ENCODE measurements around the gene DGUOK. TPM values are rescaled to one million over a fixed set of nuclear protein-coding genes. Genes with fewer than 3 reads are reported as not detected.

DGUOK gene
- total RNA-seq, 1 donor from 2014 or later = 79.7 TPM

- intact Hi-C loops (cut with DNase I) = loop anchor here (5.0 kb wide), 1 partner anchor 35 kb away; no protein-coding TSS in a partner anchor
- TF ChIP-seq CTCF (IDR thresholded peaks at IDR 0.05) = no peak
- Histone ChIP-seq H3K27me3 (no peaks in the 10 kb centered on the region), H3K27ac (peak overlapping the region; percentile 87 to 91), H3K9me3 (no peaks in the 10 kb centered on the region), H3K36me3 (peaks cover 4 to 5% of the 10 kb centered on the region in 2 donors), H3K4me1 (peaks cover 1 to 6% of the 10 kb centered on the region in 2 donors), H3K4me3 (peak overlapping the region in 1 of 2 donors; percentile 65)
- no peak for DNase-seq (ENCODE audit: low spot score in 2 of 2)
Observed at GRCh38 chr2:73897240-73897583, 29.5 kb upstream of the DGUOK start.

GRCh38 chr2:73897934-73898333, 28.7 kb upstream of the DGUOK start:
- intact Hi-C loops (cut with DNase I) = loop anchor here (5.0 kb wide), 1 partner anchor 36 kb away; no protein-coding TSS in a partner anchor
- Histone ChIP-seq H3K27me3 (no peaks in the 10 kb centered on the region), H3K9me3 (no peaks in the 10 kb centered on the region), H3K27ac (peak overlapping the region; percentile 87 to 91), H3K36me3 (peaks cover 11 to 12% of the 10 kb centered on the region in 2 donors), H3K4me1 (peaks cover 0 to 2% of the 10 kb centered on the region in 2 donors), H3K4me3 (peak overlapping the region in 1 of 2 donors; percentile 65)
- no peak for TF ChIP-seq CTCF (IDR thresholded peaks at IDR 0.05)
- DNase-seq (ENCODE audit: low spot score in 2 of 2) = no peak

GRCh38 chr2:73899801-73900336, 26.8 kb upstream of the DGUOK start:
- intact Hi-C loops (cut with DNase I) = loop anchor here (5.0 kb wide), 1 partner anchor 38 kb away; no protein-coding TSS in a partner anchor
- Histone ChIP-seq H3K36me3 (peaks cover 19 to 21% of the 10 kb centered on the region in 2 donors), H3K27me3 (no peaks in the 10 kb centered on the region), H3K4me3 (peak overlapping the region in 1 of 2 donors; percentile 28), H3K4me1 (peaks cover 0 to 2% of the 10 kb centered on the region in 2 donors), H3K9me3 (no peaks in the 10 kb centered on the region), H3K27ac (peak overlapping the region; percentile 13 to 20)
- DNase-seq (ENCODE audit: low spot score in 2 of 2) = no peak
- TF ChIP-seq CTCF (IDR thresholded peaks at IDR 0.05) = no peak

- TF ChIP-seq CTCF (IDR thresholded peaks at IDR 0.05) = no peak
- Histone ChIP-seq H3K27ac (no peak overlapping the region), H3K27me3 (no peaks in the 10 kb centered on the region), H3K9me3 (no peaks in the 10 kb centered on the region), H3K4me3 (no peak overlapping the region), H3K4me1 (peaks cover 0 to 2% of the 10 kb centered on the region in 2 donors), H3K36me3 (peaks cover 19 to 21% of the 10 kb centered on the region in 2 donors)
- intact Hi-C loops (cut with DNase I) = no loop called here
- no peak for DNase-seq (ENCODE audit: low spot score in 2 of 2)
Observed at GRCh38 chr2:73901143-73901542, 25.5 kb upstream of the DGUOK start.

- no peak overlapping the region for H3K27ac ChIP-seq
- no peak overlapping the region for H3K4me3 ChIP-seq
- intact Hi-C loops (cut with DNase I) = no loop called here
Observed at GRCh38 chr2:73902284-73902683, 24.4 kb upstream of the DGUOK start.

More at GRCh38 chr2:73902284-73902683, 24.4 kb upstream of the DGUOK start:
- DNase-seq (ENCODE audit: low spot score in 2 of 2) = no peak
- Histone ChIP-seq H3K4me1 (no peaks in the 10 kb centered on the region), H3K9me3 (no peaks in the 10 kb centered on the region), H3K36me3 (peaks cover 26 to 31% of the 10 kb centered on the region in 2 donors), H3K27me3 (no peaks in the 10 kb centered on the region)
- TF ChIP-seq CTCF (IDR thresholded peaks at IDR 0.05) = no peak
